NK-92 treated with Interleukin-12 subunit alpha and Interleukin-12 subunit beta, amount 100 ng/mL, for 24 hours (cell line): Measurements from ENCODE around the gene EFCAB6.
"Not testable (repeated sequence)": the region's sequence is repeated elsewhere in the genome, so short reads cannot be mapped to it uniquely, and the experiment has no call there.

Experiments used
- DNase-seq: peaks from one replicate; lab custom pipeline; 2025; lab: John Stamatoyannopoulos, UW

Gene EFCAB6

DNA sequence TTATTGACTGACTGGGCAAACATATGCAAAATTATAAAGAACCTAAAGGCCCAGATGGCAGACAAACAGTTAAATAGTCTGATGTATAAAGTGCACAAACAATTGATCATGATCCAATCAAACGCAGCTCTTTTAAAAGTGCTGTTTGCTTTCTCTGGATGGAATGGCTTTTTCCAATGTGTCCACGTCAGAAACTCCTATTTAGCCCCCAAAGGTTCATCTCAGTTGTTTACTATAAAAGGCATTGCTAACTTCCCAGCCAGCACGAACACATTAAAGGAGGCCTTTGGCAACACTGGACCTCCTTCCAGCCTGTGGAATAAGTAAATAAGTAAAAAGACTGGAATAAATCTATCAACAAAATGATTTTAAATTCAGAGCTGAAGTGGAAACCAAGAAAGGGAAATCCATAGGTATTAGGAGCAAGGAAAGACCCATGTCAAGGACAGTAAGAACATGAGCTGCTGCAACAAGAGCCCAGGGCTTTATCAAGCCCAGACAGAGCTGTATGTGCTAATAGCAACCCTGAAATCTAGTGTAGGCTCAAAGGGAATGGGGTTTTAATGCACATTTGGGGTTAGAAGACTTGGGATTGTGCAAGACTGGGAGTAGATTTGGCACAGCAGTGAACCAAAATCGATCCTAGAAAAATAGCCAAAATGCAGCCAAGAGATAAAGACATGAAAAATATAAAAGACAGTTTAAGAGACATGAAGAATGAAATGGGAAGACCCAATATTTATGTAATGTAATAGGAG, 105.4 kb downstream of the EFCAB6 start:
- no peak for DNase-seq

DNA sequence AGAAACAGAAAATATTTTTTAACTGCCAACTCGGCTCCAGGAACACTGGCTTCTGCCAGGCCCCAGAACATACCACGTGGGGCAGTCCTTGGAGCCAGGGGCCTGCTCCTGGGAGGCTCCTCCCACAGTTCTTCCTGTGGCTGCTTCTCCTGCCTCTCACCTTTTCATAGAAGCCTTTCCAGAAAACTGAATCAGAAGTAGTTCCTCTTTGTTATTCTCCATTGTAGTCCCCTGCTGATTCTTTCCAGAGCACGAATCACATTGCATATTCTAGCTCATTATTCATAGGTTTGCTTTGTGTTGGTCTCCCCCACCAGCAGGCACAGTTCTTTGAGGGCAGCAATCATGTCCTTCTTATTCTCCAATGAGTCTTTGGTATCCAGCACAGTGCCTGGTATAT, 106.0 kb downstream of the EFCAB6 start:
- no peak for DNase-seq

DNA sequence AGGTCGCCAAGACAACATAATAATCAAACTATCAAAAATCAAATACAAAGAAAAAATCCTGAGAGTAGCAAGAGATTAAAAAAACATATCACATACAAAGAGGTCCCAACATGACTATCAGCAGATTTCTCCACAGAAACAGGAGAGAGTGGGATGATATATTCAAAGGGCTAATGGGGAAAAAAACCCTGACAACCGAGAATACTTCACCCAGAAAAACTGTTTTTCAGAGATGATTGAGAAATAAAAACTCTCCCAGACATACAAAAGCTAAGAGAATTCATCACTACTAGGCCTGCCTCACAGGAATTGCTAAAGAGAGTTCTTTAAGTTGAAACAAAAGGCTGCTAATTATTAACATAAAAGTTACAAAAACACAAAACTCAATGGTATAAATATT, 108.1 kb downstream of the EFCAB6 start:
- DNase-seq, result no peak

DNA sequence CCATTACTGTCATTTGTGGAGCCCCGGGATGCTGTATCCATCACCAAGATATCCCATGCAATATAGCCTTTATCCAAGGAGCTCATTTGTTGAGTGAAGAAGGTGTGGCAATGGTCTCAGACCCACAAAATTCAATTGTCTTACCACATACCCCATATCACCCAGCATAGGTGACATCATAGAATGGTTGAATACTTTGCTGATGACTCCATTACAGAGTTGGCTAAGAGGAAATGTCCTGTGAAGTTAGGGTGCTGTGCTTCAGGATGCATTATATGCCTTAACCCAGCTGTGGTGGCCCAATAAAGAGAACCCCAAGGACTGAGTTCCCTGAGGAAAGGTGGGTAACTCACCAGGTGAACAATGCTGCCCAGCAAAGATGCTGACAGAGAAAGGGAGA, 113.7 kb downstream of the EFCAB6 start:
- DNase-seq, result no peak

DNA sequence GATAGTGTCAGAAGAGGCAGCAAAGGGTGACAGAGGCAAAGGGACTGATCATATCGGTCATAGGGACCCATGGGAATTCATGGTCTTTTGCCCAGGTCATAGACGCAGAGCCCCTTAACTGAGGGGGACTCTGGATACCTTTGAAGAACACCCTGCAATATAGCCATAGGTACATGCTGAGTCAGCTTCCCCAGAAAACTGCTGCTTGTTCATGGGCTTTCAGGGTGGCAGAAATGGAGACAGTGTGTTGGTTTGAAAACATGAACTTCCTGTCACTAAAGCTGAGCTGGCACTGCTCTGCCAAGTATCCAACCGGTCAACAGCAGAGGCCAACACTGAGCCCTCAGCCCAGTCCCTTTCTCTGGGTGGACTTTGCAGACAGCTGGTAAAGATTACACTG, 114.2 kb downstream of the EFCAB6 start:
- no peak for DNase-seq

DNA sequence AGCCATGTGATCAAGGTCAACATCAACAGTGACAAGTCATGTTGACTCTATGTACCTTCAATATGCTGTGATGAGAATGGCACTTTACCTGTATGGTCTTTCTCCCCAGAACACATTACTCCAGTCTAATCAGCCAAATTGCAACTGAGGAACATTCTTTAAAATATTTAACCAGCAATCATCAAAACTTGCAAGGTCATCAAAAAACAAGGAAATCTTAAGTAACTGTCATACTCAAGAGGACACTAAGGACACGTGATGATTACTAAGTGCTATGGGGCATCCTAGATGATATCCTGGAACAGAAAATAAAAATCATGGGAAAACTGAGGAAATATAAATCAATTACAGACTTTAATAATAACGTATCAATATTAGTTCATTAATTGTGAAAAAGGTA, 118.9 kb downstream of the EFCAB6 start:
- no peak for DNase-seq

DNA sequence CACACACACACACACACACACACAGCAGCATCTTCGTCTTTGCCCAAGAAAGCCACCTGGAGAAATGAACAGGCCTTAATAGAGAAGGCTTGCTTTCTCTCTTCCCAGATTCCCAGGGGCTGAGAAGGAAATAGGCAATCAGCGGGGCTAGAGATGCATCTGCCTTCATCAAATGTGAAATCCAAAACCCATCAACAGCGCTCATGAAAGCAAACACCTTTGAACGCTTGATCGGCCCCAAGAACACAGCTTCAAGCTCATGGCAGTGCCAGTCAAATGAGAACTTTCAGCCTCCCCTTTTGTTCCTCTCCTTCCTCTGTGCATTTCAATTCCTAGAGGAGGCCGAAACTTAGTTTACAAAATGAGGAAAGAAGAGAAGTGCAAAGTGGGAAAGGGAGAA, 122.7 kb downstream of the EFCAB6 start:
- no peak for DNase-seq

DNA sequence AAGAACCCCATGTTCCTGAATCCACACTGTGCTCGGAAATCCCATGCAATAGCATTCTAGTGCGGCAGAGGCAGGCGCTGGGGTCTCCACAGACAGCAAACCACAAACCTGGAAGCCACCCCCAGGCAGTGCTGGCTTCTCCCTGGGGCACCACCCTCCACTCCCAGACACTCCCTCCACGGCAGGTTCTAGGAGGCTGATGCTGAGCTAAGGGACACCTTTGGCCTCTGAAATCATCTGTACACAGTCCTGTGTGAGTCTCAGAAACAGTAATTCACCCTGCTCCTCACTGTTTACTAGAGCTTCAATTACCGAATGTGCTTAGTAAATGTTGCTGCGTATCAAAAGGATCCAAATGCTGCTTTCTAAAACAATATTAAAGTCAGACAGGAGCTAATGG, 129.3 kb downstream of the EFCAB6 start:
- no peak for DNase-seq

DNA sequence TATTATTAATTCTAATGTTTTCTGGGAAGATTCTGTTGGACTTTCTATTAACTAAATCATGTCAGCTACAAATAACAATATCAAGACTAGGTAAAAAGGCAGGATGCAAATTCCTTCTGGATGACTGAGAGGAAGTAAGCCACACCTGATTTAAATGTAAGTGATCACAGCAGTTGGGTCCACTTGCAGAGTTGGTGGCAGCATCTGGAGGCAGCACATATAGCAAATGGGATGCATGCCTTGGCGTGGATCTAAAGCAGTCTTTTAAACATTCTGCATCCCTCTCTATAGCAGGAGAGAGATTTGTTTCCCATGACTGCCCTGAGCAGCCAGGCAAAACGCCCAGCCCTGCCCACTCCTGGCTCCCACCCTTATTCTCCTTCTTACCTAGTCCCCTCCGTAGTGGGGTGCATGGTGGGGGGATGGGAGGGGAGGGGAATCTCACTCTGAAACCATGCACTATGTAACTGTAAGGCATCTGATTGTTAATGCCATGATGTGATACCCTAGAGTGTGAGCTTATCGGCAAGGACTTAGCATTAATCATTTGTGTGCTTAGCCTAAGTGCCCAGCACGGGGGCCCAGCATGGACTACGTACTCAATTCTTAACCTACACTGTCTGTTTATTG, 130.3 kb downstream of the EFCAB6 start:
- DNase-seq, result no peak

DNA sequence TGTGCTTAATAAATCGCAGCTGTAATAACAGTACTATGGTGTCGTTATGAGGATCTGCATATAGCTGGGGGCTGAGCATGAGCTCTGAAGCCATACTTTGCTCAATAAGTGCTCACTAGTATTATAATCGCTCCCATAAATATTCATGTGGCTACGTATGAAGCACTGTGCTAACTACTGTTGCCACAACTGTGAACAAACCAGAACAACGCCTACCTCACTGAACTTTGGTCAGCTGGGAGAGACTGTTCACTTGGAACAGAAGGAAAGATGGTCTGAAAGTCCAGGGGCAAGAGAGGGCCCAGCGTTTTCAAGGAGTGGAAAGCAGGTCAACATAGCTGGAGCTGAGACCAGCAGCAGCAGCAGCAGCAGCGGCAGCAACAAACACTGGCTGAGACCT, 141.6 kb downstream of the EFCAB6 start:
- no peak for DNase-seq

DNA sequence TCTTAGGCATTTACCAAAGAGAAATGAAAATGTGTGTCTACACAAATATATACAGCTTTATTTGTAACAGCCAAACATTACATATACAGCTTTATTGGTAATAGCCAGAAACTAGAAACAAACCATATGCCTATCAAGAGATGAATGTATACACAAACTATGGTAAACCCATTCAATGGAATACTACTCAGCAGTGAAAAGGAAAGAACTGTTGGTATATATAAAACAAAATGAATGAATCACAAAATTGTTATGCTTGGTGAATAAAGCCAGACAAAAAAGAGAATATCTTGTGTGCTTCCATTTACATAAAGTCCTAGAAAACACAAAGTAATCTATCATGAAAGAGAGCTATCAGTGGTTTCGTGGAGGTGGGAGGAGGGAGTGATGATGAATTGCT, 142.9 kb downstream of the EFCAB6 start:
- DNase-seq, result no peak

DNA sequence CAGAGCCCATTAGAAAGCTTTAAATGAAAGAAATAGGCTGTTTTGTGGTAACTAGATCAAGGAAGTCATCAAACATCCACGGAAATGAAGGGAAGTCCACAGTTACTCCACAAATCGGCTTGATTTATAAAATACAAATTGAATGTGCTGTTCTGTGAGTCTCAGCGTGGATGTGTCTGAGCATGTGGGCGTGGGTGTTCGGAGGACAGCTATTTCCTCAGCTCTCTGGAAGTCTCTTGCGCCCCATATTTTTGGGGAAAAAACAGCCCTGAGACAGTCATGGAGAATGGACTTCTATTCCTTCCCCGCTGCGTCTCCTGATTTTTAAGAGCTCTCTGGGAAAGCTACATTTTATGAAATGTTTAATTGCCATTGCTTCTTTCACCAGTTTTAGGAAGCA, 144.4 kb downstream of the EFCAB6 start:
- DNase-seq, result no peak

DNA sequence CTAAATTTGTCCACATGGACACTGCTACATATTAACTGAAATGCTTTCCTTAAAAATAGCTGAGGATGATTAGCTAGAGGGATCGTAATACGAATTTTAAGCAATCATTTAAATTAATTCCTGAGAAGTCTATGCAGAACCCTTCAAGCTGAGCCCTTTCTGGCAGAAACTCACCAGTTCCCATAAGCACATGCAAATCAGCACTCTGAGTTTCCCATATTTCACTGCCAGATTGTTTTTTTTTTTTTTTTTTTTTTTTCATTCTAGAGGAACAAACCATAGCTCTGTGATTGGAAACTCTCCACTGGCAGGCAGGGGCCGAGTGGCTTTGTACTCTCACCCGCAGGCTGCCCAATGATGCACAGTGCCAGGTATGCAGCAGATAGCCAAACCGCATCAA, 145.6 kb downstream of the EFCAB6 start:
- no peak for DNase-seq

DNA sequence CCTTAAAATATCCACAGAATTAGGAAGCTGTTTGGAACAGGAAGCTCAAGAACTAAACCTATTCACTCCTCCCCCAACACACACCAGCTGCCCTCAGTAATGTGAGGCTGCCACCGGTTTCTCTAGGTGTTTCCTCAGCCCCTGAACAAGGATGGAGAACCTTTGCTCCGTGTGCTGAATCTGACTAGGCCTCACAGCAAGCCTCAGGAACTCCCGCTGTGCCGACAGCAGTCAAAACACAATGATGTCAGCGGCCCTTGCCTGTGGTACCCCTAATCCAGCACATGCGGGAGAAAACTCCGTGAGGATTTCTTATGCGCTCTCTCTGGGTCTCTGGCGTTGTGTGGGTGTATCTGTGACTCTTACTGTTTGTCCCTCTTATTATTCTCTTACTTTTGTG, 153.3 kb downstream of the EFCAB6 start:
- no peak for DNase-seq

DNA sequence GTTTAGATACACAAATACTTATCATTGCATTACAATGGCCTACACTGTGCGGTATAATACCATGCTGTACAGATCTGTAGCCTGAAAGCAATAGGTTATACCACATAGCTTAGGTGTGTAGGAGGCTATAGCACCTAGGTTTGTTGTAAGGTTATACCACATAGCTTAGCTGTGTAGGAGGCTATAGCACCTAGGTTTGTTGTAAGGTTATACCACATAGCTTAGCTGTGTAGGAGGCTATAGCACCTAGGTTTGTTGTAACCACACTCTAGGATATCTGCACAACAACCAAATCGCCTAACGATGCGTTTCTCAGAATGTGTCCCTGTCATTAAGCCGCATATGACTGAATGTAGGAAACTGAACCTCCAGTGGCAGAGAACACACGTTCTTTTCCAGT, 155.5 kb downstream of the EFCAB6 start:
- DNase-seq, result not testable (repeated sequence)

DNA sequence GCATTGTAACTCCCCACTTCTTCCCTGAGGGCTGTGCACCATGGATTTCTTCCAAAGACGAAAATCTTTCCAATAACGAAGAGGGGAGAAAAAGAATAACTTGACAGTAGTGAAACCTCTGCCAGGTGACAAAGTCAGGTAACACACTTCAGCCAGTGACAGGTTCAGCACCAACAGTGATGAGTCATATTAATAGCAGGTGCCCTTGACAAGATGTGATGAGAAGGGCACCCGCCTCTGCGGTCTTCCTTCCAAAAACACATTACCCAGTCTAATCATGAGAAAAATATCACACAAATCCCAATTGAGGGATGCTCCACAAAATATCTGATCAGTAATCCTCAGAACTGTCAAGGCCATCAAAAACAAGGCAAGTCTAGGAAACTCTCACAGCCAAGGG, 157.8 kb downstream of the EFCAB6 start:
- no peak for DNase-seq

DNA sequence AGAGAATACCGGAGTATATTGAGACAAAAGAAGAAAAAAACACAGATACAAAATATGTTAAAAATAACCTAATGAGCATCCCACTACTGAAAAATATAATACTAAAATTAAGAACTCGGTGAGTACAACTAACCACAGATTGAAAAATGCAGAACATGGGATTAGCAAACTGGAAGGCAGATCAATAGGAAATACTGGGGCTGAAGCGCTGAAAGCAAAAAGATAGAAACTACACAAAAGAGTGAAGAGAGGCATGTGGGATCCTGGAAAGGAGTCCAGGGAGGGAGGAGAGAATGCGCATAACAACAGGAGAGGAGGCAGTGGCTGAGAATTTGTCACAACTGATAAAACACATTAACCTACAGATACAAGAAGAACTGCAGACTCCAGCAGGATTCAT, 159.3 kb downstream of the EFCAB6 start:
- no peak for DNase-seq

DNA sequence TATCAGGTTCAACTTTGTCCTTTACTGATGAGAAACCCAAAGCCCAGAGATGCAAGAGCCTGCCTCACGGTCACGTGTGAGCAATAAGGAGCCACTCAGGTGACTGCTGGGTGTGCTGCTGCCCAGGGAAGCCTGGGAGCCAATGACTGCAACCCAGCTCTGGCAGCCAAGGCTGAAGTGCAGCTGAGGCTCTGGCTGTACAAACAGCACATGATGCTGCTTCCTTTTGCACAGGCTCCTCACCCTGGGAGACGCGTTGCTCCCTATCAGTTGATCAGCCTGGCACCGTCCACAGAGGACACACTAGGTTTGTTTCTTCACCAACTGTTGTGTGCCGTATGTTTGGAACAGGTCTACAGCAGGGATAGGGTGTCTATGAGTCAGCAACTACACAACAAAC, 168.7 kb downstream of the EFCAB6 start:
- DNase-seq, result no peak

DNA sequence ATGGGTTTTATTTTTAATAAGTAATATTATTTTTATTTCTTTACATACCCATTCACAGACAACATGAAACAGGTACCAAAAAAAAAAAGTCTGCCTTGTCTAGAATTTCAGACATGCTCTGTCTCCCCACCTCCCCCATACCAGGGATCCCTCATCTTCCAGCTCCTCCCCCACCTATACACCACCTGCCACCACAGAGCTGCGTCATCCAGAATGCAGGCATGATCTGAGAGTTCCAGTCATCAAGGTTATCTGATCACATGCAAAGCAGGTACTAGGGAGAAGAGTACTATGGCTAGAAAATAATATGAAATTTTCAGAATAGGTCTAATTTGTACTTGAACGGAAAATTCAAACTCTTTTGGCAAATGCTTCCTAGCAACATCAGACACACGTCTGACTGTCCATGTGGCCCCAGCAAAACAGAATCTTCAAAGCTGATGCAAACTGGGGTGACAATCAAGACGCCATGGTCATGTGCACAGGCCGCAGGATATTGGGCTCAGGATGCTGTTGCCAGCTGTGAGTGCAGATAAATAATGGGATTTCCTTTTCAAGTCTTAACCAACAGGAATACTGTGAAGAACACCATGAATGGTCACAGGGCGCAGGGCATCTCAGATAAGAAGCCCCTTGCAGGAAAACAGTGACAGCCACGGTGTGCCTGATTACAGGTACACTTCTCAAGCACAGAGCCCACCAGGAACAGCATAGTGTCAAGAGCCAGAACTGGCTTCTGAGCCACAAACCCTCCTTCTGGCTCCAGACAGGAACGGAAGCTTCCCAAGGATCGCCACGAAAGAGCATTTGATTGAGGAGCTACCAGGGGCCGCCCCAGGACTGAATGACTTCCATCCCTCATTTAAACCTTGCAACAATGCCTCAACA, 169.5 kb downstream of the EFCAB6 start:
- no peak for DNase-seq

DNA sequence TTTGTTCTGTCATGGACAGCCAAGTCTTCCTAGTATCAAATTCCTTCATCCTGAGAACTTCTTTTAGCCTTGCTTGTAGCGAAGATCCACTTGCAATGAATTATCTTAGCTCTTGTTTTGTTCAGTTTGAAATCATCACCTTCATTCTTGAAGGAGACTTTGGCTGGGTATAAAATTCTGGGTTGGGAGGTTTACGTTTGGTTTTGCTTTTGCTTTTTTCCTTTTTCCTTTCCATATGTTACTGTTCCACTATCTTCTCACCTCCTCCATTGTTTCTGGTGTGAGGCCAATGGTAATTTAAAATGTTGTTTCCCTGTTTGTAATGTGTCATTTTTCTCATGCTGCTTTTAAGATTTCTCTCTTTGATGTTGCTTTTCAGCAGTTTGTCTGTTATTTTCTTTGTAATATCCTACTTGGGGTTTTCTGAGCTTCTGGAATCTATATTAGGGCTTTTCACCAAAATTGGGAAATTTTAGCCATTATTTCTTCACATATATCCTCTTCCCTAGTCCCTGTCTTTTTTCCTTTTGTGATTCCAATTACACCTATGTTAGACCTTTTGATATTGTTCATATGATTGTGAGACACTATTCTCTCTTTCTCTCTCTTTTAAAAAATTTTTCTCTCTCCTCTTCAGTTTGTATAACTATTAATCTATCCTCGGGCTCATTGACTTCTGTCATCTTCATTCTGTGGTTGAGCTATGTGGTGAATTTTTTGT, 172.7 kb downstream of the EFCAB6 start:
- DNase-seq, result no peak

DNA sequence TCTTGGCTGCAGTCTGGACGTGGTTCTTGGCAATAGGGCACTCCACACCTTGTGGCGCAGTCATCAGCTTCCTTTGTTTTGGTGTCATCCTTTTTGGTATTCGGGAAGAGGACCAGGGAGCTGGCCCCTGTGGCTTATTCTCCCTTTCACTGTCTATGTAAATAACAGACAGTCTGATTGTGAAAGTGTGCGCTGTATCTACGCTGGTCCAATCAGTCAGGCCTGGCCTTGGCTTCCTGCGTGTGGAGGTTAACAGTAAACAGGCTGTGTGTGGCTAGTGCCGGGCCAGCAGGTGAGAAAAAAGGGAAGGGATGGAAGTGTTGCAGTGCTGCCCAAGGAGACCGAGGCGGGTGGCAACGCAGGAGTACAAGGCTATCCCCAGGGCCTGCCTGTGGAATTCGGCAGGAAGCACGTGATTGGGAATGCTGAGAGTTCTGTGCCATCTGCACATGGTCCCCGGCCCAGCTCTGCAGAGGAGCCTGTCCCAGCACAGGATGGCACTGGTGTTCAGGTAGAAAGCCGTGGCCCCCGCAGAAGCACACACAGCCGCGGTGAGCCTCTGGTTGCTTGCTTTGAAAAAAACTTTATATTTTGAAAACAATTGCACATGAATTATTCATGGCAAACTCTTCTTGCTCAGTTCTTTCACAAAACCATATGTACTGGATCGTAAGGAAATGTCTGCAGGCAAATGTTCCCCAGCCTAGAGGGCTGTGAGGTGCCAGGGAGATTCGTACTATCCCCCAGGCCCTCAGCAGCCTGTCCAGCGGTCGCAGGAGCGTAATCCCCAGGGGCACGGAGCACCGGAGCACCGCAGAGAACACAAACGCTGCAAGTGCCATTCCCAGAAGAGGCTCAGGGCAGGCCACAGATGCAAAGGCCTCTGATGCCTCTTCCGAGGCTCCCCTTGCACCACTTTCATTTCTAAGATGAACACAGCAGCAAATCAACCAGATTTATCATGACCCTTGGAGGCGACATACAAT, 174.5 kb downstream of the EFCAB6 start:
- no peak for DNase-seq
